Hepatocyte (in vitro differentiated cells): Measurements from ENCODE around the gene LRRC8D.

ENCODE experiments used
- EZH2 ChIP-seq: fragments of 200-600 bp; sonication (generic); IDR thresholded peaks from 2 replicates; pipeline ENCODE4 v1.6.1; 2016; ENCODE audit warnings: antibody characterized with exemption, mild to moderate bottlenecking, borderline replicate concordance
- TF ChIP-seq, protein P1 (sequence below): fragments of 200-600 bp; sonication (generic); IDR thresholded peaks from 2 replicates; pipeline ENCODE4 v1.5.1; 2016; ENCODE audit warnings: antibody characterized with exemption, mild to moderate bottlenecking; ENCODE audit not compliant: poor library complexity

DNA sequence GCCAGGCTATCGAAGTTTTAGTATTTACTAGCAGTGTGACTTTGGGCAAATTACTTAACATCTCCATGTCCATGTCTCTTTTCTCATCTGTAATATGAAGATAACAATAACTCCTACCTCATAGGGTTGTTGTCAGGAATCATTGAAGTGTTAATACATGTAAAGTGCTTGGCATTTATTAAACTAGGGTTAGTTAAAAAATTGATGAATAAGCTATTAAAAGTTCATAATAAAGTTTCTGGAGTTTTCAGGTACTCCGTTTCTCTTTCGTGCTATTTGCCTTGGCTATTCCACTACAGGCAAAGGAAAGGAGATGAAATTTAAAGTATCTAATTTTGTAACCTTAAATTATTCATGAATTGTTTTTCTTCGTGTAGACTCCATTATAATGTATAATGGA, 16.7 kb downstream of the LRRC8D start:
- TF ChIP-seq, protein P1, sequence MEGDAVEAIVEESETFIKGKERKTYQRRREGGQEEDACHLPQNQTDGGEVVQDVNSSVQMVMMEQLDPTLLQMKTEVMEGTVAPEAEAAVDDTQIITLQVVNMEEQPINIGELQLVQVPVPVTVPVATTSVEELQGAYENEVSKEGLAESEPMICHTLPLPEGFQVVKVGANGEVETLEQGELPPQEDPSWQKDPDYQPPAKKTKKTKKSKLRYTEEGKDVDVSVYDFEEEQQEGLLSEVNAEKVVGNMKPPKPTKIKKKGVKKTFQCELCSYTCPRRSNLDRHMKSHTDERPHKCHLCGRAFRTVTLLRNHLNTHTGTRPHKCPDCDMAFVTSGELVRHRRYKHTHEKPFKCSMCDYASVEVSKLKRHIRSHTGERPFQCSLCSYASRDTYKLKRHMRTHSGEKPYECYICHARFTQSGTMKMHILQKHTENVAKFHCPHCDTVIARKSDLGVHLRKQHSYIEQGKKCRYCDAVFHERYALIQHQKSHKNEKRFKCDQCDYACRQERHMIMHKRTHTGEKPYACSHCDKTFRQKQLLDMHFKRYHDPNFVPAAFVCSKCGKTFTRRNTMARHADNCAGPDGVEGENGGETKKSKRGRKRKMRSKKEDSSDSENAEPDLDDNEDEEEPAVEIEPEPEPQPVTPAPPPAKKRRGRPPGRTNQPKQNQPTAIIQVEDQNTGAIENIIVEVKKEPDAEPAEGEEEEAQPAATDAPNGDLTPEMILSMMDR = no peak
- no peak for TF ChIP-seq EZH2
